Adrenal gland (tissue), 5 donors: ENCODE measurements around the gene COL1A2.

Source experiments
- POLR2A ChIP-seq, 2 donors: fragments of 450-650 bp; IDR thresholded peaks; one replicate each; pipeline ENCODE4 v1.6.1; 2017; ENCODE audit warnings: antibody characterized with exemption in 2 of 2, mild to moderate bottlenecking in 2 of 2, moderate library complexity in 1 of 2
- TF ChIP-seq, protein P1 (sequence below), 6 experiments: fragments of 450-650 bp in 4 of 6; fragments of 200-600 bp in 2 of 6; sonication (generic) in 1 of 6; IDR thresholded peaks; 1 replicate in 5 of 6; 2 replicates in 1 of 6; pipeline versions ENCODE4 v1.5.1 to v1.8.0; 2016 to 2021; ENCODE audit warnings: antibody characterized with exemption in 6 of 6, mild to moderate bottlenecking in 2 of 6, moderate library complexity in 1 of 6
- donor health status: DM: no; HTN: no; CAD: no.

DNA sequence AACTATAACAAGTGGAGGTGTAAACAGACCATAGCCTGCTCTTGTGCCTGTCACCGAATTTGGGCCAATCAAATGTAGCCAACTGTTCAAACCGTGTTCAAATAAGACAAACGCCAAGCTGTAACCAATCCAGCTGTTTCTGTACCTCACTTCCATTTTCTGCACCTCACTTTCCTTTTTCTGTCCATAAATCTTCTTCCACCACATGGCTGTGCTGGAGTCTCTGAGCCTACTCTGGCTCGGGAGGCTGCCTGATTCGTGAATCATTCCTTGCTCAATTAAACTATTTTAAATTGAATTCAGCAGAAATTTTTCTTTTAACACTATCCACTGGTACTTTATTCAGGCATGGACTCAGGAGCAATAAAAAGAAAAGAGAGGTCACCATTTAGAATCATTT, 29.9 kb upstream of the COL1A2 start:
- TF ChIP-seq POLR2A (IDR thresholded peaks at IDR 0.05), result no peak
- TF ChIP-seq, protein P1, sequence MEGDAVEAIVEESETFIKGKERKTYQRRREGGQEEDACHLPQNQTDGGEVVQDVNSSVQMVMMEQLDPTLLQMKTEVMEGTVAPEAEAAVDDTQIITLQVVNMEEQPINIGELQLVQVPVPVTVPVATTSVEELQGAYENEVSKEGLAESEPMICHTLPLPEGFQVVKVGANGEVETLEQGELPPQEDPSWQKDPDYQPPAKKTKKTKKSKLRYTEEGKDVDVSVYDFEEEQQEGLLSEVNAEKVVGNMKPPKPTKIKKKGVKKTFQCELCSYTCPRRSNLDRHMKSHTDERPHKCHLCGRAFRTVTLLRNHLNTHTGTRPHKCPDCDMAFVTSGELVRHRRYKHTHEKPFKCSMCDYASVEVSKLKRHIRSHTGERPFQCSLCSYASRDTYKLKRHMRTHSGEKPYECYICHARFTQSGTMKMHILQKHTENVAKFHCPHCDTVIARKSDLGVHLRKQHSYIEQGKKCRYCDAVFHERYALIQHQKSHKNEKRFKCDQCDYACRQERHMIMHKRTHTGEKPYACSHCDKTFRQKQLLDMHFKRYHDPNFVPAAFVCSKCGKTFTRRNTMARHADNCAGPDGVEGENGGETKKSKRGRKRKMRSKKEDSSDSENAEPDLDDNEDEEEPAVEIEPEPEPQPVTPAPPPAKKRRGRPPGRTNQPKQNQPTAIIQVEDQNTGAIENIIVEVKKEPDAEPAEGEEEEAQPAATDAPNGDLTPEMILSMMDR (IDR thresholded peaks at IDR 0.05), result no peak
